HG02970 (cell line): ENCODE measurements around the gene VAMP4.
"Not testable (repeated sequence)": the region's sequence is repeated elsewhere in the genome, so short reads cannot be mapped to it uniquely, and the experiment has no call there.

Experiments used
- ATAC-seq: cut with Tn5 transposase; IDR thresholded peaks from one replicate; pipeline ENCODE4 v1.9.1; 2021; ENCODE audit warnings: mild to moderate bottlenecking, moderate library complexity, moderate number of reproducible peaks; ENCODE audit not compliant: unreplicated experiment, low FRiP score

Gene VAMP4

DNA sequence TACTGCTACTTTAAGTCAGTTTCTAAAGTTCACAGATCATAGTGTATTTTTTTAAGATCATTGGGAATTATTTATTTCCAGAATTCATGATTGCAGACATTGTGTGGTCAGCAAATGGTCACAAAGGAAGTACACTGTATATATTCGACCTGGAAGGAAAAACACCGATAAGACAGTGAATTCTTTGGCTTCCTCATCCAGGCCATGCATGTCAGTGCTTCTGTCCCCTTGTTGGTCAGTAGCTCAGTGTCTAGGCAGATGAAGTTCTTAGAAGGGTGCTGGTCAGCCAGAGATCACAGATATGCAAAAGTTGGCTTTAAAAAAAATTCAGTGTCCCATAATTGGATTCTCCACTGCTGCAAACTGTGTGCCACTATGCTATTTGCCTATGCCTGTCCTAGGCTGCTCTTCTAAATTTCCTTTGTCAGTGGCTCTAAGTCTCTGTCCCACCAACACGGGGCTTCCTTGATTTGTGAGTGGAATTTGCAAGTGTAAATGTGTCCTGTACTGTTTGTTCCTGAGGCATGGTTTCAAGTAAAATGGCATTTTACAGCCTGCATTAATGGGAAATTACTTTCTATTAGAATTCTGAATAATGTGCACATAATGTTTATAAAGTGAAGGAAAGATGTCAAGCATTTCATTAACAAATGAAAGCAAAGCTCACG, 12.0 kb upstream of the VAMP4 start:
- no peak for ATAC-seq

DNA sequence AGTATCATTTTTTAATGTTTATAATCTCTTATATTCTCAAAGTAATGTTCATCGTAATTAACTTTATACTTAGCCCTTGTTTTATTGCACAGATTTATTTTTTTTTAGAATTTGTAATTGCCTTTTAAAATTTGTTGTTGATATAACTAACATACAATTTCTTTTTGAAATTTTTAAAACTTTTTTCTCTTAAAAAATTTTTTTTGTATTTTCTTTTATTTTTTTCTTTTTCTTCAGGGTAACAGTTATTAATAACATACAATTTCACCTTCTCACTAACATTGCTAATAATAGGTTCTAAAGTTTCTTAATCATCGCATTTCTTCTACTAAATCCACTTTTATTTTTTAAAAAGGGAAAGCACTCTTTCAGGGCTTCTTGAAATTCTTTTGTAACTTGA, 11.3 kb upstream of the VAMP4 start:
- ATAC-seq, result no peak

GRCh38 chr1:171751221-171751620, 9.4 kb upstream of the VAMP4 start:
- no peak for ATAC-seq

GRCh38 chr1:171748651-171749050, 6.8 kb upstream of the VAMP4 start:
- no peak for ATAC-seq

DNA sequence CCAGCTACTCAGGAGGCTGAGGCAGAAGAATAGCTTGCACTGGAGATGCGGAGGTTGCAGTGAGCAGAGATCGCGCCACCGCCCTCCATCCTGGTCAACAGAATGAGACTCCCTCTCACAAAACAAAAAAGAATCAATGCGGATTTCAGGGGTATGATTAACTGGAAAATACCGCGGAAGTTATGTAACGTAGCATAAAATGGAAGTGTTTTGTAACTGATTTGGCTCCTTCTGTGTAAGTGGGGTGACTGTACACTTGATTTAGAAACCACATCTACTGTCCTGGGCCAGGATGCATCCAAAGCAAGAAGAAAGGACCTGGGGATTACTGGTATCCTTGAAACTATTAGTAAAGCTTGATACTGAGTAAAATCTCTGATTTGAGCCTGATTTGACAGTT, 3.1 kb upstream of the VAMP4 start:
- no peak for ATAC-seq

GRCh38 chr1:171743081-171743870, 1.4 kb upstream of the VAMP4 start:
- ATAC-seq, result no peak

DNA sequence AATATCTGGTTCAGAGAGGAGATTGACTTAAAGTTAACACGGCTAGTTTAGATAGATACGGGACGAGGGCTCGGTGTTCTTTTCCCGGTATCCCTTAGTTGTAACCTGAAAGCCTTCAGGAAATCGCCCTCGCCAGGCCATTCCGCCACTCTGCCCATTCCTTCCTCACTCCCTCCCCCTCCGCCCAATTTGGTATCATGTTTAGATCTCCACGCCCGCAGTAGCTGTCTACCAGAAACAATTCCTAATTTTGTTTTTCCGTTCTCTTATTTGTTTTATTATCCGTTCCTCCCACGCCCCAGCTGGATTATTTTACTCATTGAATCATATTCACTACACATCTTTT, 685 bp upstream of the VAMP4 start:
- ATAC-seq, result no peak

DNA sequence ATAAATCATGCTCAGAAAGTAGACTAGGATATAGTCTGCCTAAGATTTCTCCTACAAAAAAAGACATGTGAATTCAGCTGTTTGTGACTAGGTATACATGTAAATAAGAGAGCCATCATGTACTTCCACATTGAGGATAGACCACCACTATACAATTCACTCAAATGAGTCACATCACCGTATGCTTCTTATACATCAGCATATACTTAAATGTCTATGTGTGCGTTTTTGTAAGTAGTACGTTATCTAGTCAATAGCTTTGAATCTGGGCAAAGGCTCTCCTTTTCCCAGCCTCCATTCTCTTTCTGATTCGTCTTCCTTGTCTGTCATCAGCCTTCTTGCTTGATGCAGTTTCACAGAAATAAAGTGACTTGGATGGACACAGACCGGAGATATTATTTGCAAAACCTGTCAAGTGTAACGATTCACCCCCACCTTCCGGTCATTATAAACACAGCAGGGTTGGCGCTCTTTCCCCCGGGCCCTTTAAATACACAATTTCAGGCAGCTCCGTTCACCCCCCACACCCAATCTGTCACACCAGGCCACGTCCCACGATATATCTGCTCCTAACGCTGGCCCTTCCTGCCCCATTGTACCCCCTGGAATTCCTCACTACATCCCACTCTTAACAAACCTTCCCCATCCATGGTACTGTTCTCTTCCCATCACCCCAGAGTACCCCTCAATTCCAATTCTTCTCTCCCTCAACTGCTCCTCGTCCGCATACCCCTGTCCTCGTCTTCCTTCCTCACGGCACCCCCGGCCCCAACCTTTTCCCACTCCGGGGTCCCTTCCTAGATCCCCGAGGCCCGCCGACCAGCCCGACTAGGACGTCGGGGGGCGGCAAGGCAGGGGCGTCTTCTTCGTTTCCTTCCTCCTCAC, 636 bp downstream of the VAMP4 start:
- peak; percentile 34 for ATAC-seq

GRCh38 chr1:171740356-171740863, 1.5 kb downstream of the VAMP4 start:
- ATAC-seq, result no peak

- ATAC-seq, result no peak
Measured at GRCh38 chr1:171739656-171740055, 2.2 kb downstream of the VAMP4 start.

DNA sequence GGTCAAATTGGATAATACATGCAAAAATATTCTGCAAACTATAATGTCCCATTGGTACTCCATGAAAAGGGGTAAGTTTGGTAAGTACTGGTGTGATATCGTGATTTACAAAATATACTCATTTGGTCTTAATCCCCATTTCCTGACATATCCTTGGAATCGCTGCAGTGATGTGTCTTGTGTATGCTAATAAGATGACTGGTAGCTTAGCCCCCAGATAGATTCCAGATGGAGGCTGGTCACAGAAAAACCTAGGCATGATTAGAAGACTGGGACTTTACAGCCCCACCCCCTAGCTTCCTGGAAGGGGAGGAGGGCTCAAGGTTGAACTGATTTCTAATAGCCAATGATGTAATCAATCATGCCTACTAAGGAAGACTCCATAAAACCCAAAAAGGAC, 3.0 kb downstream of the VAMP4 start:
- no peak for ATAC-seq

GRCh38 chr1:171736196-171736595, 5.7 kb downstream of the VAMP4 start:
- no peak for ATAC-seq

DNA sequence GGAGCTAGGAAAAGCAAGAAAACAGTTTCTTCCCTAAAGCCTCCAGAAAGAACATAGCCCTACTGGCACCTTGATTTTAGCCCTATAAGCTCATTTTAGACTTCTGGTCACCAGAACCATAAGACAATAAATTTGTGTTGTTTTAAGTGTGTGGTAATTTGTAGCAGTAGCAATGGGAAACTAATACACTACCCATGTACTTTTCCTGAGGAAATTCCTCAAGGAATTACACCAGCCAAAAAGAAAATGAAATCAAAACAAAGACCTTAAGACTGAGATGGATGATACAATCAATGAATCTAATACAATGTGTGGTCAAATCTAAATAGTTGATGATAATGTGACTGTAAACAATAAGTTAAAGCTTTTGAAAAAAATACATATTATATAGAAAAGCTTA, 11.8 kb downstream of the VAMP4 start:
- ATAC-seq, result no peak

DNA sequence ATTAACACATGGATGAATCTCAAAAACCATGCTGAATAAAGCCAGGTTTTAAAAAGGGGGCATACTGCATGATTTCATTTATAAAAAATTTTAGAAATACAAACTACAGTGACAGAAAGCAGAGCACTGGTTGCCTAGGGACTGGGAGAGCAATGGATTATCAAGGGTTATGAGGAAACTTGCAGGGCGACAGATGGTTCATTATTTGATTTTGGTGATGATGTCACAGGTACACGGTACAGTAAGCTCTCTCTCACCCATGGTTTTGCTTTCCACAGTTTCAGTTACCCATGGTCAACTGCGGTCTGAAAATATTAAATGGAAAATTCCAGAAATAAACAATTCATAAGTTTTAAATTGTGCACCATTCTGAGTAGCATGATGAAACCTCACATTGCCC, 14.1 kb downstream of the VAMP4 start:
- ATAC-seq, result no peak

DNA sequence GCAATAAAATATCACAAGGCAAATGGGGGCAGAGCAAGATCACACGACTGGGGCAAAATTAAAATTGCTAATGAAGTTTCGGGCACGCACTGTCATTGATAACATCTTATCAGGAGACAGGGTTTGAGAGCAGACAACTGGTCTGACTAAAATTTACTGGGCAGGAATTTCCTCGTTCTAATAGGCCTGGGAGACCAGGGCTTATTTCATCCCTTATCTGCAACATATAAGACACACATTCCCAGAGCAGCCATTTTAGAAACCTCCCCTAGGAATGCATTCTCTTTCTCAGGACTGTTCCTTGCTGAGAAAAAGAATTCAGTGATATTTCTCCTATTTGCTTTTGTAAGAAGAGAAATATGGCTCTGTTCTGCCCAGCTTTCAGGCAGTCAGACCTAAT, 18.7 kb downstream of the VAMP4 start:
- ATAC-seq, result not testable (repeated sequence)

GRCh38 chr1:171718848-171719247, 23.0 kb downstream of the VAMP4 start:
- no peak for ATAC-seq

GRCh38 chr1:171718216-171718615, 23.6 kb downstream of the VAMP4 start:
- ATAC-seq, result no peak

GRCh38 chr1:171717062-171717718, 24.7 kb downstream of the VAMP4 start:
- no peak for ATAC-seq

GRCh38 chr1:171716616-171717015, 25.2 kb downstream of the VAMP4 start:
- no peak for ATAC-seq

GRCh38 chr1:171715813-171716251, 26.0 kb downstream of the VAMP4 start:
- ATAC-seq, result no peak
